ENCODE measurements around the gene KDM4C. TPM values are rescaled to one million over a fixed set of nuclear protein-coding genes. Genes with fewer than 3 reads are reported as not detected.

KDM4C gene
- total RNA-seq, 1 donor from 2014 or later: 18.2 TPM

DNA sequence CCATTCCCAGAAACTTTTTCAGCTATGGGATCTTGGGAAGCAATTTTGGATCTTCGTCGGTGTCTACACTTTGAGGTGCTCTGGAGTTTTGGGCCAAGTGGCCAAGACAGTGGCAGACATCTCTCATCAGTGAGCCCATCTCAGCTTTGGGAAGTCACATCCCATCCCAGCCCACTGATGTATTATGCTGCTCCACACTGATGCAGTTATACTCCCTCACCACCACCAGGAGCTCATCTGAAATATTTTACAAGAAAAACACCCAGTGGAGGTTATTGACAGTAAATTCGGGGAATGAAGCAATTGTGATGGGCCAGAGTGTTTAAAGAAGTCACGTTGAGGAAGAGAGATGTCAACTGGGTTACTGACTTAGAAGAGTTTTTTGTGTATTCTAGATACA is 378.0 kb downstream of the KDM4C start:
- H3K27ac ChIP-seq (ENCODE audit: low read depth, low read length): no peak overlapping the region
- Mint-ChIP-seq H3K9me3 (ENCODE audit: unreplicated experiment) (no peaks in the 10 kb centered on the region), H3K4me3 (ENCODE audit: unreplicated experiment) (no peak overlapping the region), H3K27me3 (ENCODE audit: low read depth, unreplicated experiment) (no peaks in the 10 kb centered on the region), H3K36me3 (ENCODE audit: low read depth, unreplicated experiment) (peaks cover 8% of the 10 kb centered on the region), H3K27ac (ENCODE audit: unreplicated experiment) (no peak overlapping the region), H3K4me1 (ENCODE audit: low read depth, unreplicated experiment) (no peaks in the 10 kb centered on the region)
- no peaks in the 10 kb centered on the region for H3K79me2 ChIP-seq (ENCODE audit: insufficient read depth, low read length)
- H3K4me3 ChIP-seq (ENCODE audit: insufficient read depth, low read depth, low read length): no peak overlapping the region
- no peaks in the 10 kb centered on the region for H3K9me3 ChIP-seq (ENCODE audit: insufficient read depth, low read depth, low read length)
- DNase-seq (ENCODE audit: low read depth): no peak
- H3K27me3 ChIP-seq (ENCODE audit: insufficient read depth, low read length): no peaks in the 10 kb centered on the region
- no peak overlapping the region for H2AFZ ChIP-seq (ENCODE audit: low read depth, low read length)
- H4K20me1 ChIP-seq (ENCODE audit: insufficient read depth, low read length): no peaks in the 10 kb centered on the region
- H3K36me3 ChIP-seq (ENCODE audit: insufficient read depth, low read length): no peaks in the 10 kb centered on the region
- no peak for FAIRE-seq
- no peaks in the 10 kb centered on the region for H3K4me1 ChIP-seq (ENCODE audit: insufficient read depth, low read length)
- H3K4me2 ChIP-seq (ENCODE audit: low read length): no peak overlapping the region
- TF ChIP-seq, protein P1, sequence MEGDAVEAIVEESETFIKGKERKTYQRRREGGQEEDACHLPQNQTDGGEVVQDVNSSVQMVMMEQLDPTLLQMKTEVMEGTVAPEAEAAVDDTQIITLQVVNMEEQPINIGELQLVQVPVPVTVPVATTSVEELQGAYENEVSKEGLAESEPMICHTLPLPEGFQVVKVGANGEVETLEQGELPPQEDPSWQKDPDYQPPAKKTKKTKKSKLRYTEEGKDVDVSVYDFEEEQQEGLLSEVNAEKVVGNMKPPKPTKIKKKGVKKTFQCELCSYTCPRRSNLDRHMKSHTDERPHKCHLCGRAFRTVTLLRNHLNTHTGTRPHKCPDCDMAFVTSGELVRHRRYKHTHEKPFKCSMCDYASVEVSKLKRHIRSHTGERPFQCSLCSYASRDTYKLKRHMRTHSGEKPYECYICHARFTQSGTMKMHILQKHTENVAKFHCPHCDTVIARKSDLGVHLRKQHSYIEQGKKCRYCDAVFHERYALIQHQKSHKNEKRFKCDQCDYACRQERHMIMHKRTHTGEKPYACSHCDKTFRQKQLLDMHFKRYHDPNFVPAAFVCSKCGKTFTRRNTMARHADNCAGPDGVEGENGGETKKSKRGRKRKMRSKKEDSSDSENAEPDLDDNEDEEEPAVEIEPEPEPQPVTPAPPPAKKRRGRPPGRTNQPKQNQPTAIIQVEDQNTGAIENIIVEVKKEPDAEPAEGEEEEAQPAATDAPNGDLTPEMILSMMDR (IDR thresholded peaks at IDR 0.05; ENCODE audit: insufficient read depth, low read depth, low read length): no peak
- no peak for TF ChIP-seq EZH2 (IDR thresholded peaks at IDR 0.05; ENCODE audit: insufficient read depth, low read length)
- no peak overlapping the region for H3K9ac ChIP-seq (ENCODE audit: low read length)

DNA sequence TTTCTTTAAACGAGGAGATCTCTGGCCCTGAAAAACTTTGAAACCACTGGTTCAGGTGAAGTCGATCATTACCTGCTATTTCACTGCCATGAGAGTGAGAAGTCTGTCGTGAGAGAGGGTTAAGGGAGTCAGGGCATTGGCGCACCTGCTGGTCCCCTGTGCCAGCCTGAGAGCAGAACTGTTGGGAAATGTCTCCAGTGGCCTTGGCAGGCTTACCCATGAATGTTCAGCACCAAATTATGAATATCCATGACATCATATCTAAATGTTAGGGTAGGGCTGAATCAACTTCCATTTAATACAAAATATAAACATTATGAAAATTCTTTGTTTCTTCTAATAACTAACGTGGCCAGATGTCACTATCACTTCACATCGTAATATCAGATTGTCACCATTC is 379.3 kb downstream of the KDM4C start:
- FAIRE-seq (no peak), DNase-seq (ENCODE audit: low read depth) (no peak)
- Histone ChIP-seq H4K20me1 (ENCODE audit: insufficient read depth, low read length) (no peaks in the 10 kb centered on the region), H3K4me1 (ENCODE audit: insufficient read depth, low read length) (no peaks in the 10 kb centered on the region), H2AFZ (ENCODE audit: low read depth, low read length) (no peak overlapping the region), H3K4me2 (ENCODE audit: low read length) (no peak overlapping the region), H3K9me3 (ENCODE audit: insufficient read depth, low read depth, low read length) (no peaks in the 10 kb centered on the region), H3K4me3 (ENCODE audit: insufficient read depth, low read depth, low read length) (no peak overlapping the region), H3K27ac (ENCODE audit: low read depth, low read length) (no peak overlapping the region), H3K9ac (ENCODE audit: low read length) (no peak overlapping the region), H3K27me3 (ENCODE audit: insufficient read depth, low read length) (no peaks in the 10 kb centered on the region), H3K36me3 (ENCODE audit: insufficient read depth, low read length) (no peaks in the 10 kb centered on the region), H3K79me2 (ENCODE audit: insufficient read depth, low read length) (no peaks in the 10 kb centered on the region)
- H3K27me3 Mint-ChIP-seq (ENCODE audit: low read depth, unreplicated experiment): no peaks in the 10 kb centered on the region
- no peak for TF ChIP-seq EZH2 (IDR thresholded peaks at IDR 0.05; ENCODE audit: insufficient read depth, low read length)
- TF ChIP-seq, protein P1 (IDR thresholded peaks at IDR 0.05; ENCODE audit: insufficient read depth, low read depth, low read length): no peak
- H3K4me1 Mint-ChIP-seq (ENCODE audit: low read depth, unreplicated experiment): no peaks in the 10 kb centered on the region
- H3K36me3 Mint-ChIP-seq (ENCODE audit: low read depth, unreplicated experiment): peaks cover 7% of the 10 kb centered on the region
- H3K9me3 Mint-ChIP-seq (ENCODE audit: unreplicated experiment): no peaks in the 10 kb centered on the region
- H3K4me3 Mint-ChIP-seq (ENCODE audit: unreplicated experiment): no peak overlapping the region
- H3K27ac Mint-ChIP-seq (ENCODE audit: unreplicated experiment): no peak overlapping the region

- Histone ChIP-seq H3K36me3 (ENCODE audit: insufficient read depth, low read length) (no peaks in the 10 kb centered on the region), H2AFZ (ENCODE audit: low read depth, low read length) (no peak overlapping the region), H3K9me3 (ENCODE audit: insufficient read depth, low read depth, low read length) (no peaks in the 10 kb centered on the region), H3K79me2 (ENCODE audit: insufficient read depth, low read length) (no peaks in the 10 kb centered on the region), H3K4me3 (ENCODE audit: insufficient read depth, low read depth, low read length) (no peak overlapping the region), H3K4me2 (ENCODE audit: low read length) (no peak overlapping the region), H4K20me1 (ENCODE audit: insufficient read depth, low read length) (no peaks in the 10 kb centered on the region), H3K9ac (ENCODE audit: low read length) (no peak overlapping the region), H3K27me3 (ENCODE audit: insufficient read depth, low read length) (no peaks in the 10 kb centered on the region), H3K27ac (ENCODE audit: low read depth, low read length) (no peak overlapping the region), H3K4me1 (ENCODE audit: insufficient read depth, low read length) (no peaks in the 10 kb centered on the region)
- TF ChIP-seq, protein P1 (IDR thresholded peaks at IDR 0.05; ENCODE audit: insufficient read depth, low read depth, low read length): no peak
- TF ChIP-seq EZH2 (IDR thresholded peaks at IDR 0.05; ENCODE audit: insufficient read depth, low read length): no peak
- DNase-seq (ENCODE audit: low read depth) (no peak), FAIRE-seq (no peak)
- Mint-ChIP-seq H3K4me3 (ENCODE audit: unreplicated experiment) (no peak overlapping the region), H3K9me3 (ENCODE audit: unreplicated experiment) (no peaks in the 10 kb centered on the region), H3K27ac (ENCODE audit: unreplicated experiment) (no peak overlapping the region), H3K36me3 (ENCODE audit: low read depth, unreplicated experiment) (peaks cover 5% of the 10 kb centered on the region), H3K4me1 (ENCODE audit: low read depth, unreplicated experiment) (no peaks in the 10 kb centered on the region), H3K27me3 (ENCODE audit: low read depth, unreplicated experiment) (no peaks in the 10 kb centered on the region)
These were observed 379.8 kb downstream of the KDM4C start for GRCh38 chr9:7137571-7137970.
